Measurements from ENCODE around the gene SRD5A1.
"Not testable (repeated sequence)": the region's sequence is repeated elsewhere in the genome, so short reads cannot be mapped to it uniquely, and the experiment has no call there.

The SRD5A1 gene

DNA sequence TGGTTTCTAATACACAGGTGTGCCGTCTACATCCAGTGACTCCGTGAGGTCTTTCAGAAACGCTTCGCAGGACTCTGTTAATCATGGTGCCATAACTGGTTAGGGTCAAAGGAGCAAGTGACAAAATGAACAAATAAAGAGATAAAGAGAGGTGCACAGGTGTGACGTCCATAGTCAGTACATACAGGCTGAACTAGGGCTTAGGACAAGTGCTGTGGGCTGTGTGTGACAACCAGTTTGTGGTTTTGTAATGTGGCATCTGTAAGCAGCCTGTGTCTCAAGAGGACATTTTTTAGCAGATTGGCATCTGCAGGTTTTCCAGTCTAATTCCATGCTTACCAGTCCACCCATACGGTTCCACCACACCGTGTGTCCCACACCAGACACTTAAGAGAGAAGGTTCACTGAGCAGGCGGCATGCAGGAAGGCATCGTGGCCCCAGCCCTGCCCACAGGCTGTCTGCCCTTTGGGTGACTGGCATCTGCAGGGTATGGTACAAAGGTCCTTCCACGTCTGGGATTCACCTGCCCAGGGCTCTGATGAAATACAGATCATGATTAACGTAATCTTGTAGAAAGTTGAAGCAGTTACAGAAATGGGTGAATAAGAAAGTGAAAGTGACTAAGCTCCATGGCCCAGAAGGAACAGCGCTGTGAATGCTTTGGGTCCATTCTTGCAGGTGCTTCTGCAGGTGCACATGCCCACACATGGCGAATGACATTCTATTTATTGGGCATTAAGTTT lies 26.9 kb downstream of the SRD5A1 start:
- in situ Hi-C loops (cut with HindIII; ENCODE audit: low sequenced_read_pairs), result no loop called here
- no peak overlapping the region for H3K4me3 ChIP-seq (ENCODE audit: low read depth, low read length)
- no peak for DNase-seq (ENCODE audit: low read depth, low spot score)
- TF ChIP-seq, protein P1, sequence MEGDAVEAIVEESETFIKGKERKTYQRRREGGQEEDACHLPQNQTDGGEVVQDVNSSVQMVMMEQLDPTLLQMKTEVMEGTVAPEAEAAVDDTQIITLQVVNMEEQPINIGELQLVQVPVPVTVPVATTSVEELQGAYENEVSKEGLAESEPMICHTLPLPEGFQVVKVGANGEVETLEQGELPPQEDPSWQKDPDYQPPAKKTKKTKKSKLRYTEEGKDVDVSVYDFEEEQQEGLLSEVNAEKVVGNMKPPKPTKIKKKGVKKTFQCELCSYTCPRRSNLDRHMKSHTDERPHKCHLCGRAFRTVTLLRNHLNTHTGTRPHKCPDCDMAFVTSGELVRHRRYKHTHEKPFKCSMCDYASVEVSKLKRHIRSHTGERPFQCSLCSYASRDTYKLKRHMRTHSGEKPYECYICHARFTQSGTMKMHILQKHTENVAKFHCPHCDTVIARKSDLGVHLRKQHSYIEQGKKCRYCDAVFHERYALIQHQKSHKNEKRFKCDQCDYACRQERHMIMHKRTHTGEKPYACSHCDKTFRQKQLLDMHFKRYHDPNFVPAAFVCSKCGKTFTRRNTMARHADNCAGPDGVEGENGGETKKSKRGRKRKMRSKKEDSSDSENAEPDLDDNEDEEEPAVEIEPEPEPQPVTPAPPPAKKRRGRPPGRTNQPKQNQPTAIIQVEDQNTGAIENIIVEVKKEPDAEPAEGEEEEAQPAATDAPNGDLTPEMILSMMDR (IDR thresholded peaks at IDR 0.05; ENCODE audit: low read depth, low read length), result no peak

DNA sequence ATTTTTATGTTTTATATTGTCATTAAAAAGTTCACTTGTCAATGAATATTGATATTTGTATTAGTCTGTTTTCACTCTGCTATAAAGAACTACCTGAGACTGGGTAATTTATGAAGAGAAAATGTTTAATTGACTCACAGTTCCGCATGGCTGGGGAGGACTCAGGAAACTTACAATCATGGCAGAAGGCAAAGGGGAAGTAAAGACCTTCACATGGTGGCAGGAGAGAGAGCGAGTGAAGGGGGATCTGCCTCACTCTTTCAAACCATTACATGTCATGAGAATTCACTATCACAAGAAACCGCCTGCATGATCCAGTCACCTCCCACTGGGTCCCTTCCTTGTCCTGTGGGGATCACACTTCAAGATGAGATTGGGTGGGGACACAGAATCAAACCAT lies 27.4 kb downstream of the SRD5A1 start:
- TF ChIP-seq, protein P1 (IDR thresholded peaks at IDR 0.05; ENCODE audit: low read depth, low read length), result no peak
- no peak overlapping the region for H3K4me3 ChIP-seq (ENCODE audit: low read depth, low read length)
- in situ Hi-C loops (cut with HindIII; ENCODE audit: low sequenced_read_pairs), result no loop called here
- DNase-seq (ENCODE audit: low read depth, low spot score), result no peak

DNA sequence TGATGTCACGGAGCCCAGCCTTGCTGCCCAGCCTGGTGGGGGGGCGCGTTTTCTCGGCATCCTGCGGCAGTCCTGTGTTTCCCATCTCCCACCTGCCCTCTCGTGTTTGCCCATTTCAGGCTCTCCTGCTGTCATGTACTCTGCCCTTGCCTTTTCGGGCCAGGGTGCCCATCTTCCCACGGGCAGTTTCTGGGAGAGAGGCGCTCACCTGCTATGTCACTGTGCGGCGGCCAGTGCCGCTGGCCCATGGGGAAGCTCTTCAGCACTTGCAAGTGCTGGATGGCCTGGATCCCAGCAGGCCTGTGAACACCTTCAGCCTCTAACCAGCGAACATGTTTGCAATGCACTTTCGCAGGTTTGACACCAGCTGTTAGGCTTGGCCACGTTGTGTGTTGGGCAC lies 33.5 kb downstream of the SRD5A1 start:
- DNase-seq (ENCODE audit: low read depth, low spot score), result no peak
- in situ Hi-C loops (cut with HindIII; ENCODE audit: low sequenced_read_pairs), result no loop called here
- TF ChIP-seq, protein P1 (IDR thresholded peaks at IDR 0.05; ENCODE audit: low read depth, low read length), result no peak
- H3K4me3 ChIP-seq (ENCODE audit: low read depth, low read length), result no peak overlapping the region

DNA sequence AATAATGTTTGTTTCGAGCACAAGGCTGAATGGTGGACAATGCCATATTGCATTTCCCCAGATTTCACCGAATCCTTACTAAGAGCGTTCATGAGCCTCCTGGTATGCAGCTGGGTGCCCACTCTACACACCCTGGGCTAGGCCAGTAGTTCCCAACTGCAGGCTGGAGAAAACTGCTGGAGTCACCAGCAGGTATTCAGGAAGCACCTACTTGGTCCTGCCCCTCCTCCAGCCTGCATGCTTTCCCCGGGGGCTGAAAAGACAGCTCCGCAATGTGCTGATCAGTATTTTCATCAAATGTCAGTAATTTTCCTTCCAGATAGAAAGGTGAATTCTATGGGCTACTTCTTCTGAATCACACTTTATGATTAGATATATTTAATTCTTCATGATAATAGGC lies 34.4 kb downstream of the SRD5A1 start:
- no peak overlapping the region for H3K4me3 ChIP-seq (ENCODE audit: low read depth, low read length)
- TF ChIP-seq, protein P1 (IDR thresholded peaks at IDR 0.05; ENCODE audit: low read depth, low read length), result no peak
- in situ Hi-C loops (cut with HindIII; ENCODE audit: low sequenced_read_pairs), result no loop called here
- DNase-seq (ENCODE audit: low read depth, low spot score), result no peak

DNA sequence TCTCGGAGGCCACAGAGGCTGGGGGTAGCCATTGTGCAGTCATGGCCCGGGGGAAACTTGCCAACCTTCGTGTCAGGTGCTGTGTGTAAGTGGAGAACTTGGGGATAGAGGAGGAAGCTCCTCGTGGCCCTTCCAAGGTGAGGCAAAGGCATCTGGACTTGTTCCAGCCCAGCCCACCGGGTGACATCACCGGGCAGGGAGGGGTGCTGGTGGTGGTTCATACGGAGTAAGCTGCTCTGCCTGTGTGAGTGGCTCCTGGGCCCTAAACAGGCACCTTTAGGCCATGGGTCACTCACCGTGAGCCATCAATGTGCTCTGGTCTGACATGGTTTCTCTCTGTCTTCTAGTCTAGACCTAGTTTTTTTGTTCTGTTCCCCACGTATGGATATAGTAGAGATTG lies 35.5 kb downstream of the SRD5A1 start:
- H3K4me3 ChIP-seq (ENCODE audit: low read depth, low read length); in situ Hi-C loops (cut with HindIII; ENCODE audit: low sequenced_read_pairs); DNase-seq (ENCODE audit: low read depth, low spot score): not testable (repeated sequence)

DNA sequence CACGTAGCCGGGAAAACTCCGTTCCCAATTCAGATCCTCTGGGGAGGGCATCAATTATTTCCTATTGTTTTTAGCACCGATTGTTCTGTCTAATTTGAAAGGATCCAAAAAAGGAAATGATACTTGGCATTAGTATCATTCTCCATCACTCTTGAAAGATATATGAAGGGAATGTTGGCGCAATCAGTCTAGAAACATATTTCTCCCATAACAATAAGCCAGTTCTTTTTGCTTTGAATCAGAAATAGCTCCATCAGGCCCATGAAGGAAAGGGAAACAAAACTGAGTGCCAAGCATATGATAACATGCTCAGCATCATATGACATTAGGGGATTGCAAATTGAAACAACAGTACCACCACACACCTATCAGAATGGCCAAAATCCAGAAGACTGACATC lies 39.8 kb downstream of the SRD5A1 start:
- DNase-seq (ENCODE audit: low read depth, low spot score), result no peak
- TF ChIP-seq, protein P1 (IDR thresholded peaks at IDR 0.05; ENCODE audit: low read depth, low read length), result no peak
- in situ Hi-C loops (cut with HindIII; ENCODE audit: low sequenced_read_pairs), result no loop called here
- no peak overlapping the region for H3K4me3 ChIP-seq (ENCODE audit: low read depth, low read length)

DNA sequence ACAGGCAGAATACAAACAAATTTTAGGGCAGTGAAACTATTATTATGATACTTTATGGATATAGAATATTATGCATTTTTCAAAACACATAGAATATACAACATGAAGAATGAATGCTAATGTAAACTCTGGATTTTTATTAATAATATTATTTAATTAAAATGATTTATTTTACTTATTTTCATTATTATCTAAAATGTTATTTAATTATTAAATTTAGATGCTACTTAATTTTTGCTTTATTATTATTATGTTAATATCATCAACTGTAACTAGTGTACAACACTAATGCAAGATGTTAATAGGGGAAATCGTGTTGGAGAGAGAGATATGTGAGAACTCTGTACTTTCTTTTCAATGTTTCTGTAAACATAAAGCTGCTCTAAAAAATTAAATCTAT lies 40.7 kb downstream of the SRD5A1 start:
- TF ChIP-seq, protein P1 (IDR thresholded peaks at IDR 0.05; ENCODE audit: low read depth, low read length), result no peak
- in situ Hi-C loops (cut with HindIII; ENCODE audit: low sequenced_read_pairs), result no loop called here
- H3K4me3 ChIP-seq (ENCODE audit: low read depth, low read length), result no peak overlapping the region
- no peak for DNase-seq (ENCODE audit: low read depth, low spot score)

Measured in astrocyte of the spinal cord (primary cell).